Measurements from ENCODE around the gene ARID1B.

- TF ChIP-seq CTCF (IDR thresholded peaks at IDR 0.05): no peak
- TF ChIP-seq POLR2A (IDR thresholded peaks at IDR 0.05): no peak
These were observed 108.4 kb downstream of the ARID1B start for GRCh38 chr6:156885562-156885961.
